A549 (cell line): ENCODE results near the gene KIF18A. TPM values are rescaled to one million over a fixed set of nuclear protein-coding genes. Genes with fewer than 3 reads are reported as not detected.
"Not testable (repeated sequence)": the region's sequence is repeated elsewhere in the genome, so short reads cannot be mapped to it uniquely, and the experiment has no call there.

Experiments
- ATAC-seq, 2 experiments: fragments of 200-7000 bp in 1 of 2; fragments of >200 bp in 1 of 2; cut with Nextera tagmentation in 1 of 2; cut with Tn5 transposase in 1 of 2; 3 replicates each; pipeline versions ENCODE4 v1.8.0 to v1.9.1; 2018 to 2020; ENCODE audit warnings: mild to moderate bottlenecking in 1 of 2, moderate library complexity in 1 of 2
- CTCF ChIA-PET: fragments of 300-600 bp; sonication (Branson Sonifier 250); formaldehyde crosslinking; extraction: SDS; loops from one replicate; lab custom pipeline; 2021; ENCODE audit warnings: antibody characterized with exemption, inconsistent platforms; lab: Yijun Ruan, JAX
- POLR2A ChIA-PET: fragments of 350-600 bp; formaldehyde crosslinking; extraction: SDS; loops from one replicate; lab custom pipeline; 2021; ENCODE audit warnings: antibody characterized with exemption, inconsistent platforms; lab: Yijun Ruan, JAX
- DNase-seq, 2 experiments: peaks; one replicate each; pipeline versions ENCODE4 v3.0.0 to v3.0.0-alpha.2; 2011 to 2016; ENCODE audit warnings: low read depth in 1 of 2, low spot score in 1 of 2
- FAIRE-seq: peaks from 2 replicates; lab custom pipeline; 2011; peaks lifted over from hg19 to GRCh38; lab: Jason Lieb, UNC
- H3K27ac ChIP-seq, 2 experiments: fragments of >200 bp; sonication (Bioruptor Twin); formaldehyde crosslinking; 3 replicates each; pipeline ENCODE4 v1.5.1; 2016 to 2017
- H3K4me1 ChIP-seq: fragments of >200 bp; sonication (Bioruptor Twin); formaldehyde crosslinking; 3 replicates; pipeline ENCODE4 v1.6.1; 2016
- H3K4me2 ChIP-seq: fragments of >200 bp; sonication (Bioruptor Twin); formaldehyde crosslinking; 3 replicates; pipeline ENCODE4 v1.6.1; 2016
- H3K4me3 ChIP-seq: fragments of >200 bp; sonication (Bioruptor Twin); formaldehyde crosslinking; 3 replicates; pipeline ENCODE4 v1.5.1; 2016
- H3K9me3 ChIP-seq: fragments of >200 bp; sonication (Bioruptor Twin); formaldehyde crosslinking; 3 replicates; pipeline ENCODE4 v1.6.1; 2016
- CEBPB ChIP-seq, 2 experiments: fragments of >200 bp in 1 of 2; sonication (Bioruptor Twin) in 1 of 2; formaldehyde crosslinking in 1 of 2; IDR thresholded peaks; 2 replicates each; pipeline ENCODE4 v1.6.1; 2012 to 2016
- FOSB ChIP-seq: fragments of 250-450 bp; sonication (Bioruptor Pico); IDR thresholded peaks from 2 replicates; pipeline ENCODE4 v1.5.0; 2020; ENCODE audit warnings: mild to moderate bottlenecking, moderate library complexity
- FOSL2 ChIP-seq, 2 experiments: fragments of 450-650 bp in 1 of 2; fragments of >200 bp in 1 of 2; sonication (Bioruptor Twin) in 1 of 2; formaldehyde crosslinking; IDR thresholded peaks; 2 replicates each; pipeline versions ENCODE4 v1.5.0 to v1.6.1; 2016 to 2020; ENCODE audit warnings: mild to moderate bottlenecking in 1 of 2, moderate library complexity in 1 of 2
- HDAC2 ChIP-seq: fragments of 200-600 bp; sonication (generic); IDR thresholded peaks from 2 replicates; pipeline ENCODE4 v1.6.1; 2016
- HOXB13 ChIP-seq: fragments of 250-450 bp; sonication (Bioruptor Pico); IDR thresholded peaks from 2 replicates; pipeline ENCODE4 v1.5.0; 2020; ENCODE audit warnings: low read depth, mild to moderate bottlenecking, moderate library complexity
- JUNB ChIP-seq: fragments of >200 bp; sonication (Bioruptor Twin); formaldehyde crosslinking; IDR thresholded peaks from 2 replicates; pipeline ENCODE4 v1.6.1; 2016
- KDM5A ChIP-seq: fragments of 200-600 bp; sonication (generic); IDR thresholded peaks from 2 replicates; pipeline ENCODE4 v1.6.1; 2016; ENCODE audit warnings: antibody characterized with exemption, mild to moderate bottlenecking
- MAFK ChIP-seq: fragments of 450-650 bp; IDR thresholded peaks from 2 replicates; pipeline ENCODE4 v1.6.1; 2014; ENCODE audit not compliant: partially characterized antibody
- WGBS: methylation state at CpG from one replicate; pipeline ENCODE4 v1.1.6; 2017; ENCODE audit errors: missing lambda C conversion rate; 5-methylcytosine and 5-hydroxymethylcytosine counted together
- polyA plus RNA-seq, 4 experiments: library from polyadenylated mRNA; depleted of rRNA in 3 of 4; stranded (reverse); fragments of >200 nt; fragmentation: RNase III in 1 of 4; extraction: RNeasy Plus Mini Kit Qiagen cat#74134 plus additional on column Dnase treatment in 1 of 4; gene quantifications; 2 replicates in 3 of 4; 3 replicates in 1 of 4; pipeline ENCODE4 v1.2.3, GENCODE V29; 2011 to 2017
- TF ChIP-seq, protein P1 (sequence below): fragments of >200 bp; sonication (Bioruptor Twin); formaldehyde crosslinking; IDR thresholded peaks from 3 replicates; pipeline ENCODE4 v1.6.1; 2016
- TF ChIP-seq, protein P2 (sequence below): fragments of 250-450 bp; sonication (Bioruptor Pico); IDR thresholded peaks from 2 replicates; pipeline ENCODE4 v1.5.0; 2021; ENCODE audit warnings: mild to moderate bottlenecking, moderate library complexity, borderline replicate concordance

The KIF18A gene
- polyA plus RNA-seq, 2 of the 4 experiments (the other 2 are of a cell fraction): 24.8 to 47.2 TPM

DNA sequence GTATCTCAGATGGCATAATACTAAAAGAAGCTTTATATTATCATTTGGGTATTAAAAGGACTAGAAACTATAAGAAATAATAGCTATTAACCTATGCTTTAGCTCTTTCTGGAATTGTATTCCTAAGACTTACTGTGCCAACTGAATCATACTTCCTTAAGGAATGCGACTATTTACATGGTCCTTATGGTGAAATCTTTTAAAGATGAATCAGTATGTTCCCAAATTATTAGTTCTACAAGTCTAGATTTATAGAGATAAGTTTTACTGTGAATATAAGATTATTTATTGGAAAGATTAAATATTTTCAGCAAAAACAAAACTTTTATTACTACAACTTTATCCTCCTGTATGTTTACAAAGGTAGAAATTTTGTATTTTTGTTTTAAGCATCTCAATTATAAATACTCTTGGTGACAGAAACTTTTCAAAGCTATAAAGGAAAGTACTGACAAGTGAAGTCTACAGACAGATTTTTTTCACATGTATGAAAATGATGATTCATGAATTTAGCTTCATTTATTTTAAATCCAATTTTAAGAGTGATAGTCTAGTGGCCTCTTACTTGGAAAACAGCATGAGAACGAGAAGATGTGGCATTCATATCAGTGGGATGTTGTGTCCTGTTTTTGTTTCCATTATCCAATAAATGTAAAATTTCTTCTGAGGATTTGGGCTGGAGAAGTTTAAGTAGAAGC, 17.8 kb downstream of the KIF18A start (continued):
- TF ChIP-seq FOSL2 (IDR thresholded peaks at IDR 0.05): 0 out of 2 replicates have a peak, but pooled peaks have one; percentile 24
- peak; percentile 57 for TF ChIP-seq FOSL2 (CRISPR knock-in tag; IDR thresholded peaks at IDR 0.05)
- TF ChIP-seq HDAC2: no peak
- no peak for TF ChIP-seq FOSB (CRISPR knock-in tag)
- TF ChIP-seq KDM5A: no peak

DNA sequence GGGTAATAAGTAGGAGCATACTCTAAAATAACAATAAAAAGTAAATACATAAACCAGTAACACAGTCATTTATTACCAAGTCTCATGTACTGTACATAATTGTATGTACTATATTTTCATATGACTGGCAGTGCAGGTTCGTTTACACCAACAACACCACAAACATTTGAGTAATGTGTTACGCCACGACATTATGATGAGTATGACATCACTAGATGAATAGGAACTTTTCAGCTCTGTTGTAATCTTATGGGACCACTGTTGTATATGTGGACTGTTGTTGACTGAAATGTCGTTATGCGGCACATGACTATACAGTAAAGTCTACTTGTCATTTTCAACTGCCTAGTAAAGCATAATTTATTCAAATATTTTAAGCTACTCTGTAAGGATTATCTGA, 18.6 kb downstream of the KIF18A start:
- FAIRE-seq: peak; percentile 39
- no peaks in the 10 kb centered on the region for H3K9me3 ChIP-seq
- DNase-seq: peak in 1 of 2 experiments; percentile 35
- 70% methylated on average over 5 of the region's 5 CpGs for WGBS
- CTCF ChIA-PET: interaction anchor here (0.9 to 1.6 kb wide), 4 partner anchors 14 to 388 kb away, joined by 3 to 5 read pairs (median 4); no protein-coding TSS in a partner anchor
- POLR2A ChIA-PET: interaction anchor here (0.6 to 0.9 kb wide), 2 partner anchors 17 kb away, joined by 3 to 4 read pairs; no protein-coding TSS in a partner anchor
- H3K4me2 ChIP-seq: peak overlapping the region; percentile 41
- H3K4me3 ChIP-seq: no peak overlapping the region
- H3K27ac ChIP-seq: peak overlapping the region; percentile 49 to 64
- peaks cover 35% of the 10 kb centered on the region for H3K4me1 ChIP-seq
- ATAC-seq: peak in 1 of 2 experiments; percentile 55; a peak in 3 of 6 replicates
- TF ChIP-seq, protein P1, sequence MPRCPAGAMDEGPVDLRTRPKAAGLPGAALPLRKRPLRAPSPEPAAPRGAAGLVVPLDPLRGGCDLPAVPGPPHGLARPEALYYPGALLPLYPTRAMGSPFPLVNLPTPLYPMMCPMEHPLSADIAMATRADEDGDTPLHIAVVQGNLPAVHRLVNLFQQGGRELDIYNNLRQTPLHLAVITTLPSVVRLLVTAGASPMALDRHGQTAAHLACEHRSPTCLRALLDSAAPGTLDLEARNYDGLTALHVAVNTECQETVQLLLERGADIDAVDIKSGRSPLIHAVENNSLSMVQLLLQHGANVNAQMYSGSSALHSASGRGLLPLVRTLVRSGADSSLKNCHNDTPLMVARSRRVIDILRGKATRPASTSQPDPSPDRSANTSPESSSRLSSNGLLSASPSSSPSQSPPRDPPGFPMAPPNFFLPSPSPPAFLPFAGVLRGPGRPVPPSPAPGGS: no peak
- TF ChIP-seq, all 56 proteins: peak for 0

DNA sequence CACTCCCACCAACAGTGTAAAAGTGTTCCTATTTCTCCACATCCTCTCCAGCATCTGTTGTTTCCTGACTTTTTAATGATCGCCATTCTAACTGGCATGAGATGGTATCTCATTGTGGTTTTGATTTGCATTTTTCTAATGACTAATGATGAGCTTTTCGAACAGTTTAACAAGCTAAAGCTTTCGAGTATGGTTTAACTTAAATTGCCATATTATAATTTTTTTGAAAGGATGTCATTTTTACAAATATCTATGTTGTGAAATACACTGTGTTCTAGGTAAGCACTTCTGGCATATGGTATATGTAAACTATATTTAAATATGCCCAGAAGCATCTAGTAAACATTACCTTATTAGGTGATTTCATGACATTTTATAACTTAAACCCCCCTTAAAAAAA, 20.3 kb downstream of the KIF18A start:
- WGBS: 96% methylated on average over 3 of the region's 3 CpGs
- H3K9me3 ChIP-seq, DNase-seq, POLR2A ChIA-PET, ATAC-seq, H3K27ac ChIP-seq, H3K4me2 ChIP-seq, FAIRE-seq, H3K4me3 ChIP-seq: not testable (repeated sequence)
- H3K4me1 ChIP-seq: peaks cover 39% of the 10 kb centered on the region
- CTCF ChIA-PET: interaction anchor here (1.3 kb wide), 1 partner anchor 13 kb away, joined by 3 read pairs; no protein-coding TSS in a partner anchor

- 100% methylated on average over 1 of the region's 1 CpG for WGBS
- not testable (repeated sequence) for ATAC-seq
Measured at GRCh38 chr11:28087192-28087591, 20.8 kb downstream of the KIF18A start.

DNA sequence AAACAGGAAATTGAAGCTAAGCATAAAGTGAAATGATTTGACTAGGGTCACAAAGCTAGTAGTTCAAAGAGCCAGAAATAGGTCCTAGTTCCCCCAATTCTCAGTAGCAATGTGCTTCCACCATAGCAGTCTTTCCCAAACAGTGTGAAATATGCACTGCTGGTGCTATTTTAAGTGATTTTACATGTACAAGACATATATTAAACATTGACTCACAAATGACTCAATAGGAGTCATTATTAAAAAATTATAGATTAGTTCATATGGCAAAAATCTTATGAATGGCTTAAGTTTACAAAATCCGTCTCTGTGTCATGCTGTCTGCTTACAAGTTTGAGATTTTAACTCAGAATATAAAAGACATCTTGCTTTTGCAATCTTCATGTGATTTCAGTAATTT, 21.4 kb downstream of the KIF18A start:
- H3K27ac ChIP-seq: peak overlapping the region; percentile 17 to 58; a peak in 4 of 6 replicates
- peak overlapping the region; percentile 22 for H3K4me2 ChIP-seq
- no peak overlapping the region for H3K4me3 ChIP-seq
- TF ChIP-seq HOXB13 (CRISPR knock-in tag): no peak
- peak; percentile 85 for TF ChIP-seq JUNB
- TF ChIP-seq HDAC2: no peak
- TF ChIP-seq FOSL2 (IDR thresholded peaks at IDR 0.05): peak; percentile 66; the same call in 1 of the 2 replicates
- peak; percentile 71 for TF ChIP-seq FOSL2 (CRISPR knock-in tag; IDR thresholded peaks at IDR 0.05)
- TF ChIP-seq CEBPB (IDR thresholded peaks at IDR 0.05): peak in 1 of 2 experiments; percentile 7; a peak in 1 of 4 replicates
- FAIRE-seq (no peak), ATAC-seq (peak in 1 of 2 experiments; percentile 58; a peak in 3 of 6 replicates), DNase-seq (no peak)
- H3K9me3 ChIP-seq: no peaks in the 10 kb centered on the region
- ChIA-PET POLR2A (no interaction called here), CTCF (interaction anchor here (1.1 kb wide), 1 partner anchor 387 kb away, joined by 3 read pairs; no protein-coding TSS in a partner anchor)
- 12% methylated on average over 1 of the region's 1 CpG for WGBS
- peaks cover 39% of the 10 kb centered on the region for H3K4me1 ChIP-seq

More at GRCh38 chr11:28087192-28087591, 20.8 kb downstream of the KIF18A start:
- POLR2A ChIA-PET, FAIRE-seq, H3K9me3 ChIP-seq, H3K4me3 ChIP-seq, DNase-seq, CTCF ChIA-PET: not testable (repeated sequence)
- peaks cover 39% of the 10 kb centered on the region for H3K4me1 ChIP-seq
- H3K27ac ChIP-seq: peak overlapping the region; percentile 17 to 71; a peak in 4 of 6 replicates
- peak overlapping the region; percentile 22; the same call in 2 of the 3 replicates for H3K4me2 ChIP-seq

DNA sequence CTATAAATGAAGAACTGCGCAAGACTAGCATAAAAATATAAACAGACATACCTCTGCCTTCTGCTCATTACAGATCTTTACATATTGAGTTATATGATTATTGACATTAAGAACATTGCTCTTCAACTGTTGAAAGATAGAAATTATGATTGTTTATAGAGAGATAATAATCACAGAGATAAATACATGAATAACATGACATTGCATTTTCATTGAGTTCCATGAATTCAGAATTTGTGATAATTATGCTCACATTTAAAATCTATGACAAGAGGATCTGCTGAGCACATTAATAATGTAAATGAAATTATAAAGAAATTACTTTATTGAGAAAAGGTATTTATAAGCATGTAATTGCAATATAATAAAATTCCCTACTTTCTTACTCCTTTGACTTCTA, 24.8 kb downstream of the KIF18A start:
- Histone ChIP-seq H3K4me3 (no peak overlapping the region), H3K4me2 (no peak overlapping the region), H3K4me1 (peaks cover 13% of the 10 kb centered on the region; the same call in 2 of the 3 replicates), H3K9me3 (no peaks in the 10 kb centered on the region), H3K27ac (no peak overlapping the region)
- ChIA-PET CTCF (no interaction called here), POLR2A (no interaction called here)
- WGBS: 95% methylated on average over 1 of the region's 1 CpG
- DNase-seq: no peak
- FAIRE-seq: no peak
- no peak for ATAC-seq
- TF ChIP-seq, protein P2, sequence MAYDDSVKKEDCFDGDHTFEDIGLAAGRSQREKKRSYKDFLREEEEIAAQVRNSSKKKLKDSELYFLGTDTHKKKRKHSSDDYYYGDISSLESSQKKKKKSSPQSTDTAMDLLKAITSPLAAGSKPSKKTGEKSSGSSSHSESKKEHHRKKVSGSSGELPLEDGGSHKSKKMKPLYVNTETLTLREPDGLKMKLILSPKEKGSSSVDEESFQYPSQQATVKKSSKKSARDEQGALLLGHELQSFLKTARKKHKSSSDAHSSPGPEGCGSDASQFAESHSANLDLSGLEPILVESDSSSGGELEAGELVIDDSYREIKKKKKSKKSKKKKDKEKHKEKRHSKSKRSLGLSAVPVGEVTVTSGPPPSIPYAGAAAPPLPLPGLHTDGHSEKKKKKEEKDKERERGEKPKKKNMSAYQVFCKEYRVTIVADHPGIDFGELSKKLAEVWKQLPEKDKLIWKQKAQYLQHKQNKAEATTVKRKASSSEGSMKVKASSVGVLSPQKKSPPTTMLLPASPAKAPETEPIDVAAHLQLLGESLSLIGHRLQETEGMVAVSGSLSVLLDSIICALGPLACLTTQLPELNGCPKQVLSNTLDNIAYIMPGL (CRISPR knock-in tag): no peak
- TF ChIP-seq MAFK: peak; percentile 56
